Measurements from ENCODE around the gene ABHD2. TPM values are rescaled to one million over a fixed set of nuclear protein-coding genes. Genes with fewer than 3 reads are reported as not detected.

The ABHD2 gene
- total and polyA plus RNA-seq, 9 donors: 17.0 to 107 (median 89.5) TPM

GRCh38 chr15:89098281-89098680, 10.0 kb downstream of the ABHD2 start:
- intact Hi-C loops (cut with DNase I): no loop called here
- H3K36me3 ChIP-seq: no peaks in the 10 kb centered on the region
- DNase-seq: no peak
- H3K4me3 ChIP-seq: no peak overlapping the region
- no peak for TF ChIP-seq CTCF (IDR thresholded peaks at IDR 0.05)
- no peak for TF ChIP-seq EP300 (IDR thresholded peaks at IDR 0.05)
- TF ChIP-seq POLR2A (IDR thresholded peaks at IDR 0.05): no peak
- peaks cover 31% of the 10 kb centered on the region for H3K4me1 ChIP-seq (ENCODE audit: insufficient read depth)
- H3K27ac ChIP-seq: peak overlapping the region in 1 of 2 donors; percentile 43
- 31 to 38% (median 31%) methylated on average over 1 of the region's 1 CpG for WGBS, 3 donors
- H3K27me3 ChIP-seq: no peaks in the 10 kb centered on the region
- H3K9me3 ChIP-seq: no peaks in the 10 kb centered on the region

DNA sequence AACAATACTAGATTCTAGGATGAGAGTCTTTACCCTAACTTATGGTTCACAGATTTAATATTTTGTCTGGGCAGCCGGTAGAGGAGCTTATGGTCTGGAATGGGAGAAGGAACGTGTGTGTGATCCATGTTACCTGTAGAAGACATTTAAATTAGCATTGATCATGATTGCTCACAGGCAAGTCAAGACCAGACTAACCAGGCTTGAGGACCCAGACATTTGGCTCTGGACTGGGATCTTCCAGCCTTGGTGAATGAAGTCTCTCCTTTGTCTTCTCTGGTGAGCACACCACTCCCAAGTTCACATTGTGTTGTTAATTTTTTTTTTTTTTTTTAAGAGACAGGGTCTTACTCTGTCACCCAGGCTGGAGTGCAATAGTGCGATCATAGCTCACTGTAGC, 11.7 kb downstream of the ABHD2 start:
- intact Hi-C loops (cut with DNase I): loop anchor here in 1 of 4 donors (10.0 kb wide), 1 partner anchor 75 kb away; no protein-coding TSS in a partner anchor
- no peak for DNase-seq
- no peak overlapping the region for H3K4me3 ChIP-seq
- H3K27me3 ChIP-seq: no peaks in the 10 kb centered on the region
- H3K27ac ChIP-seq: no peak overlapping the region
- no peaks in the 10 kb centered on the region for H3K36me3 ChIP-seq
- TF ChIP-seq EP300 (IDR thresholded peaks at IDR 0.05): no peak
- no peak for TF ChIP-seq CTCF (IDR thresholded peaks at IDR 0.05)
- no peak for TF ChIP-seq POLR2A (IDR thresholded peaks at IDR 0.05)
- H3K9me3 ChIP-seq: no peaks in the 10 kb centered on the region
- 92 to 95% (median 95%) methylated on average over 3 of the region's 3 CpGs for WGBS, 3 donors
- peaks cover 34% of the 10 kb centered on the region for H3K4me1 ChIP-seq (ENCODE audit: insufficient read depth)

DNA sequence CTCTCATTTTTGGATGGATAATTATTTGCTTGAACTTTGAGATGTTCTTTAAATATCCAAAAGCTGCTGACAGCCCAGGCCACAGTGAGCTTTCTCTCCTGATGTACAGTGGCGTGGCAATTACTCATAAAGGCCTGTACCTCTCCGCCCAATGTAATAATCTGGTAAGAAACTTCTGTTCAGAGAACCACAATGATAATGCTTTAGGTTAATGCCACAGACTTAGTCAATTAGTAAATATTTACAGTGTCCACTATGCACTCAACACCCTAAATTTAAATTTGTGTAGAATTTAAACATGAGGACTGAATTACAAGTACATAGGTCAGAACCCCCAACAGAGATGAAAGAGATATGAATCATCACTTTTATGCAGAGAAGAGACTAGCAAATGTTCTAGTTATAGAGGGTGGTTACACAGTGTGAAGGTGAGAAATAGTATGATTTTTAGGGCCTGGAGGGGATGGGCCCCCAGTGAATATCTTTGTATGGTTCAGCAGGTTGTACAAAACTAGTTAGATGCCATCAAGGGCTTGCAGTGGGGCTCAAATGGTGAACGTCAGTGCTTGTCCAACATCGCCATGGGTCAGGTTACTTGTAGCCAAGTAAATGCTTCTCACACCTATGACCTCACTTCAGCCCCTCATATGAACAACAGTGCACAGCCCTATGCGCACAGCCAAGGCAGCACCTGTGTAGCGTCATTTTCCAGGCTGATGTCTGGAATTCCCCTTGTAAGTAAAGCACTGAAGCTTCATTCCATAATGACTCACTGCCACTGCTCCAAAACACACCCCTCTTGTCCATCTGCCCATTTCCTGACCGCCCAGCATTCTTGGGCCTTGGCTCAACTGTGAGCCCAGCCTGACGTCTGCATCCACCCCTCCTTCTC, 13.3 kb downstream of the ABHD2 start:
- 33 to 45% (median 34%) methylated on average over 8 of the region's 8 CpGs for WGBS, 3 donors
- no peaks in the 10 kb centered on the region for H3K36me3 ChIP-seq
- peaks cover 36% of the 10 kb centered on the region for H3K4me1 ChIP-seq (ENCODE audit: insufficient read depth)
- H3K9me3 ChIP-seq: no peaks in the 10 kb centered on the region
- no peak overlapping the region for H3K4me3 ChIP-seq
- peak; percentile 77 to 85 (median 79) for DNase-seq
- H3K27ac ChIP-seq: peak overlapping the region in 1 of 2 donors; percentile 30
- TF ChIP-seq EP300 (IDR thresholded peaks at IDR 0.05) (peak; percentile 54), POLR2A (IDR thresholded peaks at IDR 0.05) (no peak)
- intact Hi-C loops (cut with DNase I): loop anchor here in 1 of 4 donors (10.0 kb wide), 1 partner anchor 73 kb away; no protein-coding TSS in a partner anchor
- H3K27me3 ChIP-seq: no peaks in the 10 kb centered on the region

DNA sequence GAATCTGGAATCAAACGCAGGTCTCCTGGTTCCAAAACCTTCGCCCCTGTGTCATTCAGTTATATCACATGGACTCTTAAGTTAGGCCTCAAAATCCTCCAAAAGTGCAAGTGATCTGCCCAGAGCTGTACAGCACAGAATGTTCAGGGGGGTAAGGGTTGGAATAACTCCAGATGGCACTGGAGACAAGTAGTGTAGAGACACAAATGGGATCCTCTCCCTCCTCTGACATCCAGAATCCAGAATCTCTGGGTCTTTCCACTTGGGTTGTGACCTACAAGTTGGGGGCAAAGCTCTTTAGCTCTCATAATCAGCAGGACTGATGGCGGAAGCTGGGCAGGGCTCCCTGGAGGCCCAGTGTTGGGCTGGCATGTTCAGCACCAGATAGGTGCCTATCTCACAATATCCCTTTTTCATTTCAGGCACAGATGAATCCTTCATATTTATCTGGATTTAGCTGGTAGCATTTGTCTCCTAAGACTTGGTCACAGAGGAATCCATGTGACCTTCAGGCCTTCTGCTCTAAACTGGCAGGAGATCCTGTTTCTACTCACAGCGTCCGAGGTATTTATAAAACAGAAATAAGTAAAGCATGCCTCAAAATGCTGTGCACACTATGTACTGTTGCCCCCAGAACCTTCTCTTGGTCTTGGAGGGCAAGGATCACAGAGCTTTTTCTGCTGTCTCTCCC, 15.4 kb downstream of the ABHD2 start:
- Histone ChIP-seq H3K4me3 (no peak overlapping the region), H3K36me3 (no peaks in the 10 kb centered on the region), H3K27ac (peak overlapping the region; percentile 40 to 69), H3K9me3 (no peaks in the 10 kb centered on the region), H3K27me3 (no peaks in the 10 kb centered on the region), H3K4me1 (ENCODE audit: insufficient read depth) (peaks cover 37% of the 10 kb centered on the region)
- intact Hi-C loops (cut with DNase I): loop anchor here in 1 of 4 donors (10.0 kb wide), 1 partner anchor 71 kb away; no protein-coding TSS in a partner anchor
- WGBS, 3 donors: 33 to 51% (median 40%) methylated on average over 5 of the region's 5 CpGs
- DNase-seq: no peak
- TF ChIP-seq EP300 (IDR thresholded peaks at IDR 0.05) (no peak), CTCF (IDR thresholded peaks at IDR 0.05) (no peak), POLR2A (IDR thresholded peaks at IDR 0.05) (no peak)

Data from ovary (tissue), 9 donors.